ENCODE results near the gene CYP26B1.
"Not testable (repeated sequence)": the region's sequence is repeated elsewhere in the genome, so short reads cannot be mapped to it uniquely, and the experiment has no call there.

CYP26B1 gene

DNA sequence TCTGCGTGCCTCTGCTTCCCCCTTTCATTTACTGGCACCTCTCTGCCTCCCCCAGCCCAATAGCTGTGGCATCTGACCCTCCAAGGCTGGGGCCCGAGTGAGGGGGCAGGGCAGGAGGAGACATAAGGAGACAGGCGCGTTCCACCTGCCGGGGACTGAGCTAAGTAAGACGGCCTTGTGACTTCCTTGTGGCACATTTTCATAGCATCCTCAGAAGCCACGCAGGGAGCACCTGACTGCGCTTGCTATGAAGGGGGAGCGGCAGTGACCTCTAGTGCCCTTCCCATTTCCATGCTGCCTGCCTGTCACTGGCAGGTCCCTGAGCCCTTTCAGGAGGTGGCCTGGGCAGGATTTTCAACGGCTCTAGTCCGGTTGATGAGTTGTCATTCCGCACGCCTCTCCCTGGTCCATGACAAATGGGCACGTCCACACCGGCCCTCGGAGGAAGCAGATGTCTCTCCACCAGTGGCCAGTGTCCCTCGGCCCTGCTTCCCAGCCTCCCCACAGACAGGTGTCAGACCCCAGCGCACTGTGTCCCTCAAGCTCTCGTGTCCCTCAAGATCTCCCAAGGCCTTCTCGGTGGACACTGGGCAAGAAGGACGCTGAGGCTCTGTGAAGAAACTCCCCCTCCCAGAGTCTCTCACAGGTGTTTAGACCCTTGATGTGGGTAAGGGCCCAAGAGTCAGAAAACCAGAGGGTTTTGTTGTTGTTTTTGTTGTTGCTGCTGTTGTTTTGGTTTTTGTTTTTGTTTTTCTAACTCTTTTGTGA, 42.7 kb downstream of the CYP26B1 start:
- DNase-seq: no peak

- no peak for DNase-seq
Measured at GRCh38 chr2:72103690-72104089, 44.0 kb downstream of the CYP26B1 start.

GRCh38 chr2:72103161-72103560, 44.5 kb downstream of the CYP26B1 start:
- DNase-seq: no peak

DNA sequence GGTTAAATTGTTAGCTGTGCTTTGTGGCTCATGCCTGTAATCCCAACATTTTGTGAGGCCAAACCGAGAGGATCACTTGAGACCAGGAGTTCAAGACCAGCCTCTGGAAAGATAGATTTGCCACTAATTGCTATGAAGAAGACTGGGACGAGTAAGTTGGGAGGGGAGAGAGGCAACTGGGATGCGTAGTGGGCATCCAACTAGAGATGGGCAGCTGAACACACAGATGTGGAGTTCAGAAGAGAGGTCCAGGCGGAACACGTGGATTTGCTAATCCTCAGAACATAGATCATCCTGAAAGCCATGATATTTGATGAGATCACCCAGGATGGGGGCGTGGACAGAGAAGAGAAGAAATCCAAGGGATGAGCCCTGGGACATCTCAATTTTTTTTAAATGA, 48.7 kb downstream of the CYP26B1 start:
- DNase-seq: no peak

- DNase-seq: no peak
Measured at GRCh38 chr2:72097276-72097675, 50.4 kb downstream of the CYP26B1 start.

GRCh38 chr2:72096181-72096580, 51.5 kb downstream of the CYP26B1 start:
- DNase-seq: no peak

- no peak for DNase-seq
Measured at GRCh38 chr2:72095364-72095763, 52.3 kb downstream of the CYP26B1 start.

GRCh38 chr2:72094701-72095100, 53.0 kb downstream of the CYP26B1 start:
- no peak for DNase-seq

DNA sequence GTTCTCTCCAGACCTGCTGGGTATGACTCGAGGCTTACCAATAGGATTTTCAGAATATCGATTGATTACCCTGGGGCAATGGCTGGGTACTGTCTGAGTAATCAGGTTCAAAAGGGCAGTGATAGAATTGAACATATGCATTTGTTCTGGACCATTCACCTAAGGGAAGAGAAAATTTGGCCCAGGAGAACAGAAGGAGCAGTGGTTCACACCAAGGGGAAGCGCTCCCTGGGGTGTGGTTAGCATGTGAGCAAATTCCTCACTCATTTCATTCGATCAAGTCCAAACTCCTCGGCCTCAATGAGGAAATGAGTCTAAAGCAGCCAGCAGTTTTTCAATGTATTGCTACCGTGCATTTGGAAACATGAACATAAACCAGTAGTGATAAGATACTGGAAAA, 55.6 kb downstream of the CYP26B1 start:
- no peak for DNase-seq

GRCh38 chr2:72090781-72091482, 56.7 kb downstream of the CYP26B1 start:
- no peak for DNase-seq

GRCh38 chr2:72090271-72090720, 57.4 kb downstream of the CYP26B1 start:
- no peak for DNase-seq

DNA sequence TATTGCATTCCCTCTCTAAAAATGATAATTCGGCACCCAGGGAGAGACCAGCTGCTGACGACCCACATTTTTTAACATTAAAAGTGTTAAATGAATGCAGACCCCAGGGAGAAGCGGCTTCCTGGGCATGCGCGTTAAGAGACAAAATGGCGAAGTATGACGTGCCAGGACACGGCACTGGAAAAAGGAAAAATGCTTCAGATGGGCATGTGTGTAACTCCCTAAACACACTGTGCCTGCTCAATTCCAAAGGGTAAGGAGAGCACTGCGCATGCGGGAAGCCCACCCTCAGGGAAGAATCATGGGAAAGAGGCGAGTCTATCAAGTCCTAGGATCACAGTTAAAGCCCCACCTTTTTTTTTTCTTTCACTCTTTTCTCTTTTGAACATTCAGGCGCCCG, 58.1 kb downstream of the CYP26B1 start:
- no peak for DNase-seq

GRCh38 chr2:72089028-72089427, 58.6 kb downstream of the CYP26B1 start:
- DNase-seq: no peak

DNA sequence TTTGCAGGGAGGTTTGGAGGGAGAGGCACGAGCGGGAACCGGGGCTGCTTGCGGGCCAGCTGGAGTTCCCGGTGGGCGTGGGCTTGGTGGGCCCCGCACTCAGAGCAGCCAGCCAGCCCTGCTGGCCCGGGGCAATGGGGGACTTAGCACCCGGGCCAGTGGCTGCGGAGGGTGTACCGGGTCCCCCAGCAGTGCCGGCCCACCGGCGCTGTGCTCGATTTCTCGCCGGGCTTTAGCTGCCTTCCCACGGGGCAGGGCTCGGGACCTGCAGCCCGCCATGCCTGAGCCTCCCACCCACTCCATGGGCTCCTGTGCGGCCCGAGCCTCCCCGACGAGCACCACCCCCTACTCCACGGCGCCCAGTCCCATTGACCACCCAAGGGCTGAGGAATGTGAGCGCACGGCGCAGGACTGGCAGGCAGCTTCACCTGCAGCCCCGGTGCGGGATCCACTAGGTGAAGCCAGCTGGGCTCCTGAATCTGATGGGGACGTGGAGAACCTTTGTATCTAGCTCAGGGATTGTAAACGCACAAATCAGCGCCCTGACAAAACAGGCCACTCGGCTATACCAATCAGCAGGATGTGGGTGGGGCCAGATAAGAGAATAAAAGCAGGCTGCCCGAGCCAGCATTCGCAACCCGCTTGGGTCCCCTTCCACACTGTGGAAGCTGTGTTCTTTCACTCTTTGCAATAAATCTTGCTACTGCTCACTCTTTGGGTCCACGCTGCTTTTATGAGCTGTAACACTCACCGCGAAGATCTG, 60.6 kb downstream of the CYP26B1 start:
- DNase-seq: not testable (repeated sequence)

- no peak for DNase-seq
Measured at GRCh38 chr2:72085513-72085912, 62.1 kb downstream of the CYP26B1 start.

DNA sequence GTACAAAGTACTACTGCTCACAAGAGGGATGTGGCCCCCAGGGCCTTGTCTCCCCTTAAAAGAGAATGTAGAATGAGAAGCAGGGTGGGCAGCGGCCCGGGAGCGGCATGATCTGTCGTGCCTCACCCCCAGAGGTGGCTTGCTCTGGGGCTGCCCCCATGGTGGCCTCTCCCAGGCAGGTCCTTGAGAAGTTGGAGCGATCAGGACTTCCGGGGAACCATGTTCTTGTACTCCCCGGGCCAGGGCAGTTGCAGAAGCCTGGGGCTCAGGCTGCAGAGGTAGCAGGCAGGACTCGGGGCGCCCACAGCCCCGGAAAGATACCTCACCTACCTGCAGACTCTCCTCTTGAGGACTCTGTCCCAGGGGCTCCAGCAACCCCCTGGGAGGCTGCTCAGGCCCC, 62.6 kb downstream of the CYP26B1 start:
- DNase-seq: no peak

- no peak for DNase-seq
Measured at GRCh38 chr2:72084584-72084976, 63.1 kb downstream of the CYP26B1 start.

GRCh38 chr2:72083751-72084583, 63.7 kb downstream of the CYP26B1 start:
- DNase-seq: no peak

DNA sequence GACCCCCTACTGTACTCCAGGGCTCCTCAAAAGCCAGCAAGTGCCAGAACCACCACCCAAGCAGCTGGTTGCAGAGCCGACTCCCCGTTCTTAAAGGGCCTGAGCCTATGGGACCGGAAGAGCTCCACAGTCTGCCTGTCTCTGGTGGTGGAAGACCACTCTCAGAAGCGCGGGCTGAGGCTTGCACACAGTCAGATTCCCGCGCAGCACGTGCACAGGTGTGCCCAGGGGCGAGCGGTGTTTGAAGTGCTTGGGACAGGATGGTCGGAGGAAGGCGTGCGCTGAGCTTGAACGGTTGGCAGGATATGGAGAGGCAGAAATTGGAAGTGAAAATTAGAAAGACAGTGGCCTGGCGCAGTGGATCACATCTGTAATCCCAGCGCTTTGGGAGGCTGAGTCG, 64.8 kb downstream of the CYP26B1 start:
- DNase-seq: no peak

DNA sequence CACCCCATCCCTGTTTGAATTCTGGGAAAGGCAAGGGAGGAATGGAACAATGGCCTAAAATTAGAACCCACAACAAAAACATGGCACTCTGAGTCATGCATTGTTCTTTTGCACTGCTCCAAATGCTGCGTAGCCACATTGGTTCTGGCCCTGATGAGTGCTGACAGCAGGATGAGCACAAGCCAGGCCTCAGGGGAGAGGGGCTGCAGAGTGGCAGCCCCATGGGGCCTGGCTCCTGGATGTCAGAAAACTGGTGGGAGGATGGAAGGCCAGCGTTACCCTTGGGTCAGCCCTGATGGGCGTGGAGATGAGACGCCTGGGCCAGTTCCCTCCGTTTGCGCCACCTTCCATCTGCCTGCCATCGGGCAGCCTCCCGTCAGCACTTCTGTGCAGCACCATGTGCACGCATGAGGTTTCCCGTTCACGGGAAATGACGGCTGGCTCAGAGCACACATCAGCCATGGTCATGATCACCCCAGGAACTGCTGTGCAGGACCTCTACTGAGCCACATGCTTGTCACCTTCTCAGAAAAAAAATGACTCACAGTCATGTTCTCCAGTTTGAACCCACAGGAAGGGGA, 65.6 kb downstream of the CYP26B1 start:
- no peak for DNase-seq

DNA sequence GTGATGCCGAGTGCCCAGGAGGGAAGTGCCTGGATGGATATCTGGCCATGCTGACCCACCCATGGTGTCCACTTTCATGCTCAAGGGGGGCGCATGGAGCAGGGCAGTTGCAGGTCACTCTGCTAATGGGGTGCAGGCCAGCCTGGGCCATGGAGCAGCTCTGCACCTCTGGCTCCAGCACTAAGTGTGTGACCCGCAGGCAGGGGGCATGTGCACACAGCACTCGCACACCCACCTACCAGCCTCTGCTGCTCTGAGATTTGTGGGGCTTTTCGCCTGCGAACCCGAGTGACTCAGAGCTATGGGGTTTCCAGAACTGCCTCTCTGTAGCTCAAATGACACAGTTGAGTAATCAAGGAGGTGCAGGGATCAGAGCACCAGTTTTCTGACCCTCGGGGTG, 66.2 kb downstream of the CYP26B1 start:
- DNase-seq: no peak
